Measurements from ENCODE around the gene LMAN2.
"Not testable (repeated sequence)": the region's sequence is repeated elsewhere in the genome, so short reads cannot be mapped to it uniquely, and the experiment has no call there.

LMAN2 gene

DNA sequence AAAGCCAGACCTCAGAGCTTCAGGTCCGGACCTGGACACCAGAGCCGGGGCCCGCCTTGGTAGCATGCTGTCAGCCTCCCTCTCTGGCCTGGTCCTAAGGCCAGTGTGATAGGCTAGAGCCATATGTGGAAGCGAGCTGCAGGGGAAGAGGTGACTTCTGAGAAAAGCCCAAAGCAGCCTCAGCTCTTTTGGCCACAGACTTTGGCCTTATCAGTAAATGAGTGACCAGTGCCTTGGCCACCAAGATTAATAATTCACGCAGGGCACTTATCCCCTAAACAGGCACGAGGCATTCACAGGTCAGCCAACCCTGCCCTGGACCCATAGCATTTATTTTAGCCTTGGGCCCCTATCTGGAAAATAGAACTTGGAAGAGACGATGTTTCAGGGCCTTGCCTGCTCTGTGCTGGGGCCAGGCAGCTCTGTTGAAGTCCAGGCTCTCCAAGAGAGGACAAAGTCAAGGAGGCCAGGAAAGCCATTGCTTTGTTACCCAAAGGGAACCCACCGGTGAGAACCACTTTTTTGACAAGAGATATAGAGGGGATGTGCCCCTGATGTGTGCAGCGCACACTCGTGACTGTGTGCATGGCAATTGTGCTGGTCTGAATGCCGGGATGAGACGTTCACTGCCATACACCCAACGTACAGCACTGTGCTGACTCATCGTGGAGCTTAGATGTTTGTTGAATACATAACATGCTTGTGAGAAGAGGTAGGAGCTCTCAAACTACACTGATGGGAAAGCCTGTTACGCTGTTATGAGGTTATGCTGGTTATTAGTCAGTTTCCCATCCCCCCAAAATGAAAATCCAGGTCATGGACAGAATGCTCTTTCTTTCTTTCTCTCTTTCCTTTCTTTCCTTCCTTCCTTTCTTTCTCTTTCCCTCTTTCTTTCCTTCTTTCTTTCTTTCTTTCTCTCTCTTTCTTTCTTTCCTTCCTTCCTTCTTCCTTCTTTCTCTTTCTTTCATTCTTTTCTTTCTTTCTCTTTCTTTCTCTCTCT is 27.7 kb upstream of the LMAN2 start:
- DNase-seq: peak in 1 of 2 experiments; percentile 34

DNA sequence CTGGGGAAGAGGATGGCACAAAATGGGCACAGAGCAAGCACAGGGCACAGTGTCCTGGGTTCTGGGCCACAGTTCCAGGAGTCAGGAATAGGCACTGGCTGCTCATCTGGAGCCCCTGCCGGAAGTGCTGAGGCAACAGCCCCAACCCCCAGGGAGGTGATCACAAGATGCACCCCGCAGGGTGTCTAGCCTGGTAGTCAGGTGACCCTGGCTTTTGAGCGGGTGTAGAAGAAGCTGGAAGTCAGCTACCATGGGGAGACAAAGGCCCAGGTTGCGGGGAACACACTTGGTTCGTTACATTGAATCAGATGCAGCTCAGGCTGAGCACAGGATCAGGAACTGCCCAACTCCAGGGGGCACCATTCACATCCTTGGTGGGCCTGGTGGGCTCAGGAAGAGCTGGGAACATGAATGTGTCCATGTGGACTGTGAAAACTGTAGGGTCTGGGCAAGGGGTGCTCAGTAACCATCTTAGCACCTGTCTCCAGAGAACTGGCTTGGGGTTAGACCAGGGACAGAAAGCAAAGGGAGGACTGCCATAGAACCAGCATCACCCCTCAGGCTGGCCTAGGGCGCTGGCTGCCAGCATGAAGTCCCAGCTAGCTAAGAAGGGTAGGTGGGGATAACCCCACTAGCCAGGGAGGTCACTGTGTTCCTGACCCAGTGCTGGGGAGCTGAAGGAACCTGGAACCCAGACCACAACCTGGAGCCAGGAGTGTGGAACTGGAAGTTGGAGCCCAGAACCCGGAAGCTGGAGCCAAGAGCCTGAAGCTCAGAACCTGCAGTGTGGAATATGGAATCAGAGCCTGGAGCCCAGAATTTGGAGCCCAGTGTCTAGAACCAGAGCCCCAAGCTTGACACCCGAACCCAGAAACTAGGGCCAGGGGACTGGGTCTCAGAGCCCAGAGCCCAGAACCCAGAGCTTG is 26.6 kb upstream of the LMAN2 start:
- no peak for DNase-seq

DNA sequence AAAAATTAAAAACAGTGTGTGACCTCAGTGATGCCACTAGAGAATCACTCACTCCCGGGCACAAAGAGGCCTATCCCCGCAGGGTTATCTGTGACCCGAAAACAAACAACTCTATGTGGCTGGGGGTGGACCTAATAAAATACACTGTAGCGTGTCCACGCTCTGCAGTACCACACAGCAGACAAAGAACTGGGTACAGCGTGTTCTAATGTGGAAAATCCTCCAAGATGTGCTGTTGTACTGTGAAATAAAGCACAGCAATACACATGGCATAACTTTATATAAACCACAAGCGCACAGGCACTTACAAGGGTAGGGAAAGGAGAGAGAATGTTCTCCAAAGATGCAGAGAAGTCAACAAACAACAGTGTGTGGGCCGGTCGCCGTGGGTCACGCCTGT is 24.6 kb upstream of the LMAN2 start:
- DNase-seq: no peak

DNA sequence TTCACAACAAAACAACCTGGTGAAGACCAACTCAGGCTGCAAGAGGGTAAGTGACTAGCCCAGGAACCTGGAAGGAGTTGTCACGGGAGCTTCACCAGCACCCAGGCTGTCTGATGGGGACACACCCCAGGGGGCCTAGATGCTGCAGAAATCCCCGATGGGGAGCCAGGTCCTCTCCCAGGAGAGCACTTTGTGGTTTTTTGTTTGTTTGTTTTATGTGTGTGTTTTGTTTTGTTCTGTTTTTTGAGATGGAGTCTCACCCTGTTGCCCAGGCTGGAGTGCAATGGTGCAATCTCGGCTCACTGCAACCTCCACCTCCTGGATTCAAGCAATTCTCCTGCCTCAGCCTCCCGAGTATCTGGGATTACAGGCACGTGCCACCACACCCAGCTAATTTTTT is 24.0 kb upstream of the LMAN2 start:
- DNase-seq: not testable (repeated sequence)

DNA sequence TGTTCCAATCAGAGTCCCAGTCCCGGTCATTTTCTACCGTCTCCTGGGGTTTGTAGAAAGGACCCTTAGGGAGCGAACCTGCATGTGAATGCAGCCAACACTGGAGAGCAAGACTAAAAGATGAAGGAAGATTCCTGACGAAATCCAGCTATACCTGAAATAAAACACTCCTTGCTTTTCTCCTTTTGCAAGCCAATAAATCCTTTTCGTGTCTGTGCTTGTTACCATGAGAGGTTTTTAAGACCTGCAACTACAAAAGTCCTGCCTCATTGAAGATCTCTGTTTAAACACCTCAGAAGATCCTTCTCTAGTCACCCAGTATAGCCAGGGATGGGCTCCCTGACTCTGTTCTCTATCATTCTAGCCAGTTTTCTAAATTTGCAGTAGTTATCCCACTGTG is 22.7 kb upstream of the LMAN2 start:
- no peak for DNase-seq

DNA sequence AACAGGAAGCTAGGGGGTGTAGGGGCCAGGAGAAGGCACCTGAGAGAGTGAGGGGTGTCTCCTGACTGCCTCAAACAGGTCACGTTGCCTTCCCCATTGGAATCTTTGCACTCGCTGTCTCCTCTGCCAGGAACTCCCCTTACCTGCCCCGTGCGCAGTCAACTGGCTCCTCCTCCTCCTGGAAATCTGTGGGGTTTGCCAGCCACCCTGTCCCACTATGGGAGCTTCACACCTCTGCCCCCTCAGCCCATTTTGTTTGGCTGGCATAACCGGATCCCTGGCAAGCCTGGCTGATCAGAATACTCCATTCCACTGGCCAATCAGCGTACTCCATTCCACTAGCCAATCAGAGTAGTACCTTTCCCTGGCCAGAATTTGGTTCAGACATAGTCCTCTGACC is 22.3 kb upstream of the LMAN2 start:
- DNase-seq: no peak

DNA sequence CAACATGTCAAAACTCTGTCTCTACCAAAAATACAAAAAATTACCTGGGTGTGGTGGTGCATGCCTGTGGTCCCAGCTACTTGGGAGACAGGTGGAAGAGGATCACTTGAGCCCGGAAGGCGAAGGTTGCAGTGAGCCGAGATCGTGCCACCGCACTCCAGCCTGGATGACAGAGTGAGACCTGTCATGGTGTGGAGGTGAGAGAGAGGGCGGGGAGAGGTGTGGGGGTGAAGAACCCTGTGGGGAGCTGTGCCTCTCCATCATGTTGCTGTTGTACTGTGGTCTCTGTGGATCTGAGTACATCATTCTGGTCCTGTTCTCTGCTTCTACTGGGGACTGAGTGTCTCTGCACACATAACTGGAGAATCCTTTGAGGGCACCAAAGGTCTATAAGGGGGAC is 21.4 kb upstream of the LMAN2 start:
- peak in 1 of 2 experiments; percentile 24 for DNase-seq

DNA sequence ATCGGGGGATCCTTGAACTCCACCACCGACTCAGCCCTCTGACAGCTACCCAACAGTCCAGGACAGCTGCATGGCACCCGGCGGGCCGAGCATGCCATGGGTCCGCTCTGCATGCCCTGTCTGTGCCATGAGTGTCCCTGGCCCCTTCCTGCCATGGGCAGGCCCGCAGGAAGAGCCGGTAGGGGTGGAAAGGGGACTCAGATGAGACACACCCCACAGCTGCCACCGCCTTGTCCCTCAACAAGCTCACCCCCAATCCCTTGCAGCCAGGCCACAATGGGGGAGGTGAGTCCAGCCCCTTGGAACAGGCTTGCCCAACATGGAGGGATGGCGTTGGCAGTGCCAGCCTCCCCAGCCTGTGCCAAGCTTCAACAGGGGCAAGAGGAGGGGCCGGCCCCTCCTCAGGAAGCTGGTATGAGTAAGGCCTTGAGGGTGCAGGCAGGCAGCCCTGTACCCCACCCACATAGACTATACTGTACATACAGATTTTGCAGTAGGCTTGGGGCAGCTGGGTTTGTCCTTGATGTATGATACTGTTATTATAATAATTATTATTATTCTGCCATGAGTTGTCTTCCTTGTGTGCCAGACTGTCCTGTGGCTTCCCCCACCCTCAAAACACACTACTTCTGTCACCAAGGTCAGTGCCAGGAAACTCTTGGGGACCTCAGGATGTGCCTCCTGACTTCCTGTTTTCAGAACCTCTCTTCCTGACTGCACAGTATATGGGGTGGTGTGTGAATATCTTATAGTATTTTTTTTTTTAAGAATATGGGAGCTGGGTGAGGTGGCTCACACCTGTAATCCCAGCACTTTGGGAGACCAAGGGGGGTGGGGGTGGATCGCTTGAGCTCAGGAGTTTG is 20.8 kb upstream of the LMAN2 start:
- peak in 1 of 2 experiments; percentile 57 for DNase-seq

DNA sequence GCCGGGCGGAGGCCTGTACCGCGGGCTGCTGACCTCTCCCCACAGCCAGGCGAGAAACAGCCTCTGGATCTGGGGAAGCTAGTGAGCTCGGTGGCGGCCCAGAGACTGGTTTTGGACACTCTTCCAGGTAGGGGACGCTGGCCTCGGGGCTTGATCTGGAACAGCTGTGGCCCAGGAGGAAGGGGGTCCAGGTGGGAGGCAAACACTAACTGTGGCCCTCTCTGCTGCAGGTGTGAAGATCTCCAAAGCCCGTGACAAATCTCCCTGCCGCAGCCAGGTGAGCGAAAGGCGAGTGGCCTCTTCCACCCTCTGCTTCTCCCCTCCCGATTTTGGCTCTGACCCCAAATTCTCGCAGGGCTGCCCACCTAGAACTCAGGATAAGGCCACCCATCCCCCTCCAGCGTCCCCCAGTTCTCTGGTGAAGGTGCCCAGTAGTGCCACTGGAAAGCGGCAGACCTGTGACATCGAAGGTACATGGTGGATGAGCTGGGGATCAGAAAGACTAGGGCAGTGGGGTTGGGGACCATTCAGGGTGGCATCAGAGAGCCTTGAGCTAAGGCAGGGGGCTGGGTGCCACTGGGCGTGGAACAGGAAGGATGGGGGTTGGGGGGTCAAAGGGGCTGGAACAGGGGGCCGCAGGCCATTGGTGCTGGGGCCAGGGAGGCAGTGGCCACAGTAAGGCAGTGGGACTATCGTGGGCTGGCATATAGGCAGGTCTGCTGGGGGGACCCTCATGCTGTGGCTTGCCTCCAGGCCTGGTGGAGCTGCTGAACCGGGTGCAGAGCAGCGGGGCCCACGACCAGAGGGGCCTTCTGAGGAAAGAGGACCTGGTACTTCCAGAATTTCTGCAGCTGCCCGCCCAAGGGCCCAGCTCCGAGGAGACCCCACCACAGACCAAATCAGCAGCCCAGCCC is 19.9 kb upstream of the LMAN2 start:
- DNase-seq: no peak

DNA sequence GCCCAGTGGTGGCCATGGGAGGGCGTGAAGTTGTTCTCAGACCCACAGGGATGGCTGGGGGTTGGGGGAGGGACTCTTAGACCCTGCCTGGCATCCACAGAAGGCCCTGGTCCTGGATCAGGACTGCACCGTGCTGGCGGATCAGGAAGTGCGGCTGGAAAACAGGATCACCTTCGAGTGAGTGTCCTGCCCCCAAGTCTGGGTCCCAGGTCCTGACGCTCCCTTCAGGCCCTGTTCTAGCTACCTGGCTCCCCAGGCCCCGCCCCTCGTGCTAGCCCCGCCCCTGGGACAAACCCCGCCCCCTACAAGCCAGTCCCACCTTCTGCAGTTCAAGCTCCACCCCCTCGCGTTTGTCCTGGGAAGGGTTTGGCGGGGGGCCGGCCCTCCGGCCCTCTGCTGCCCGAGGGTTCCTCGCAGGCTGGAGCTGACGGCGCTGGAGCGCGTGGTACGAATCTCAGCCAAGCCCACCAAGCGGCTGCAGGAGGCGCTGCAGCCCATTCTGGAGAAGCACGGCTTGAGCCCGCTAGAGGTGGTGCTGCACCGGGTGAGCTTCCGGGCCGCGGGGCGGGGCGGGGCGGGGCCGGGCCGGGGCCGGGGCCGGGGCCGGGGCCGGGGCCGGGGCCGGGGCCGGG is 19.1 kb upstream of the LMAN2 start:
- DNase-seq: peak; percentile 60 to 64

DNA sequence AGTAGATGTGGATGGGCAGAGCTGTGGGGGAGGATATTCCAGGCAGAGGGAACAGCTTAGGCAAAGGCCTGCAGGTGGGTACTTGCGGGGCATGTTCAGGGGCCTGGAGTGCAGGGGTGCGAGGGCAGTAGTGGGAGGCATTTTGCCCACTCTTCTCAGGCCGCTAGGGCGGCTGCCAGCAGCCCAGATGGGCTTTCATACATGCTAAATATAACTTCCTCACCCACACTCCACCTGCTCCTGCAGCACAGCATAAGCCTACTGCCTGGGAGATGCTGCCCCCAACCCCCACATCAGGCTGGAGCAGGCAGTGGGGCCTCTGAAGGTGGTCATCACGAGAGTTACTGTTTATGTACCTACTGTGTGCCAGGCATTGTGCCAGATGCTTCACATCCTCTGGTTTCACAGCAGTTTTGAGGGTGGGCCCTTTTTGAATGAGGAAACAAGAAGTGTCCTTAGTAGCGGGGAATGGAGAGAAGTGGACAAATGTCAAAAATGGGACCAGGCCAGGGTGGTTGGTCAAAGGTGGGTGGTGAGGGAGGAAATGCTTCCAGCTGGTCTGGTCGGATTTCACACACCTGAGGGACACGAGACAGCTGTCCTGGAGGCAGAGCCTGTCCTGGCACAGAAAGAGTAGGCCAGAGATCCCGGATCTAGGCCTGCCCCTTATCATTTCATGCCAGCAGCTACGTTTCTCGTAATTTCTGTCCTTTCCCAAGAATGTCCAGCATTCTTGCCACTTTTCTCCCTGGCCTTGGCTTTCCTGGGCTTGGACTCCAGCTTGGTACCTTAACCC is 18.4 kb upstream of the LMAN2 start:
- DNase-seq: no peak

DNA sequence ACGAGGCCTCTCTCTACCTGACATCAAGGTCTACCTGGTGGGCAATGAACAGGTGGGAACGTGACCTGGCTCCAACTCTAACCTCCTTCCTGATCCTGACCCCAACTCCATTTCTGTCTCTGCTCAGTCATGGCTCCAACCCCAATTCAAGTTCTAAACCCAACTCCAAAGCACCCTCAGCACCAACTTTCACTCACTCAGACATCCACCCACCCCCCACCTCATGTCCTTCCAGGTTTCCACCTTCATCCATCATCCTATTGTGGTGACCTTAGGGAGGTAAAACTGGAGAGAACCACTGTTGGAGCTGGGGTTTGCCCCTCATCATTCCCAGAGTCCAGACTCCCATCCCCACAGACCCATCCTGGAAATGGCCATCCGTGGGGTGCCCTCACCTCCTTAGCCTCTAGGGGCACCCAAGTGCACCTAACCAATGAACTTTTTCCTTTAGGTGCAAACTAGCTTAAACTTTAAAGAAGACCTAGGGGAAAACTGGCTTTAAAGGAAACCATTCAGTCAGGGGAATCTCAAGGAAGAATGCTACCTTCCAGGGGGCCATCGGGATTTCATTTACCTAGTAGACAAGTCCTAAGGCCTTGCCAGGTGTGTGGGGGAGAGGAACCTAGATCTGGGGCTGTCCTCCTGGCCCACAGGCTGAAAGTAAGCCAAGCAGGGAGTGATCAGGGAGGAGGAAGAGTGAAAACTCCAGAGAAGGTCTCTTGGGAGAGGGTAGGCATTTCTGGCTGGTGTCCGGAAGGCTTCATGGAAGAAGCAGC is 17.6 kb upstream of the LMAN2 start:
- DNase-seq: no peak

DNA sequence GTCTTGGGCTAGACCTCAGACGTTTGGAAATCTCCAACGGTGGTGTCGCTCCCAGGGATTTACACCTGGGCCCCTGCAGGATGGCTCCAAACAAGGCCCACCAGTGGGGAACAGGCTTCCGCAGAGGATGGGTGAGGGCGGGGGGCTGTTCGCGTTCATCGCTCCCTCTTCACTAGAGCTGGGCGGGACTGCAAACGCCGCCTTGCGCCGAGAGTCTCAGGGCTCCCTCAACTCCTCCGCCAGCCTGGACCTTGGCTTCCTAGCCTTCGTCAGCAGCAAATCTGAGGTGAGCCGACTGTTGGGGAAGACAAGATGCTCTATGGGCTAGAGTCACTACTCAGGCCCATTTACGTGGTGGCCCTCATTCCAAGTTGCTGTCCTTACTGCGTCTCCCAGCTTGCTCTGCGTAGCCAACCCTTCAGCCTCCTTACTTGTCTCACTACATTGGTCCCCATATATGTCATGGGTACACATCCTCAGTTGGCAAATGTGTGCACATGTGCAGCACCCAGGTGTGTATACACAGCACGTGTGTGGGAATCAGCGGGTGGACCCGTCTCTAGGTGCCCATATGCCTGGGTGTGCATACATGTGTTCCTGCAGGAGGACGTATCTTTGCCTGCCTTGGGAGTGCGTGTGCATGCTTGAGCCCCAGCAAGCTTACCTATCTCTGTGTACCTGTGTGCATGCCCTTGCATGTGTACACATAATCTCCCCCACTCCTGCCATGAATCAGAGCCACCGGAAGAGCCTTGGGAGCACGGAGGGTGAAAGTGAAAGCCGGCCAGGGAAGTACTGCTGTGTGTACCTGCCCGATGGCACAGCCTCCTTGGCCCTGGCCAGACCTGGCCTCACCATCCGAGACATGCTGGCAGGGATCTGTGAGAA is 16.8 kb upstream of the LMAN2 start:
- DNase-seq: no peak

DNA sequence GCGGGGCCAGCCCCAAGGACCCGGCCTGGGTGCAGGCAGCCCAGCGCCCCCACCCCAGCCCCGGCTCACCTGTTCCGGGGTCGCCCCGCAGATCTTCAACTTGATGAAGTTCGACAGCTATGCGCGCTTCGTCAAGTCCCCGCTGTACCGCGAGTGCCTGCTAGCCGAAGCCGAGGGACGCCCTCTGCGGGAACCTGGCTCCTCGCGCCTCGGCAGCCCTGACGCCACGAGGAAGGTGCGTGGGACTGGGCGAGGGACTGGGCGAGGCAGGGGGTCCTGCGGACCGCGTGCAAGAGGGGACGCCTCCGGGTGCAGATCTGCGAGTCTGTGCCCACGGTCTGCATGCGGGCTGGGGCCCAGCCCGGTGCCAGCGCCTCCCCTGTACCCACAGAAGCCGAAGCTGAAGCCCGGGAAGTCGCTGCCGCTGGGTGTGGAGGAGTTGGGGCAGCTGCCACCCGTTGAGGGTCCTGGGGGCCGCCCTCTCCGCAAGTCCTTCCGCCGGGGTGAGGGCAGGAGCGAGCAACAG is 15.9 kb upstream of the LMAN2 start:
- DNase-seq: no peak

DNA sequence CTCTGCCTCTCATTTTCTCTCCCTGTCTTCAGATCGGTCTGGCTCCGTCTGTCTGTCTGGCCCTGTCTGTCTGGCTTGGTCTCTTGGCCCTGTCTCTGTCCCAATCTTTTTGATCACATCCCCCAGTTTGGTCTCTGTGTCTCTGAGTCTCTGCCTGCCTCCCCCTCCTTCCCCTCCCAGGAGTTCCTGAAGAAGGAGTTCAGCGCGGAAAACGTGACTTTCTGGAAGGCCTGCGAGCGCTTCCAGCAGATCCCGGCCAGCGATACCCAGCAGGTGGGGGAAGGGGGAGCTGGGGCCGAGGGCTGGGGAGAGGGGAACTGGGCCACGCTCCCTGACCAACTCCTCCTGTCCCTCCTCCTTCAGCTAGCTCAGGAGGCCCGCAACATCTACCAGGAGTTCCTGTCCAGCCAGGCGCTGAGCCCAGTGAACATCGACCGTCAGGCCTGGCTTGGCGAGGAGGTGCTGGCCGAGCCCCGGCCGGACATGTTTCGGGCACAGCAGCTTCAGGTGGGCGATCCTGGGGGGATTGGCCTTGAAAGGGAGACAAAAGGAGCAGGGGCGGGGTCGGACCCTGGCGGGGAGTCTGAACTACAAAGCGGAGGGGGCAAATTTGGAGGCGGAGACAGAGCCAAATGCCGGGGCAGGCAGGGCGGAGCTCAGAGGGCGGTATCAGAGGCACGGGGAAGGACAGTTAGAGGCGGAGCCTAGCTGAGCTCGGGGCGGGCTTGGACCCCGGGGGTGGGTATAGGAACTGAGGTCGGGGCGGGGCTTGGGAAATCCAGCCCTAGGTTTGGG is 15.3 kb upstream of the LMAN2 start:
- no peak for DNase-seq

DNA sequence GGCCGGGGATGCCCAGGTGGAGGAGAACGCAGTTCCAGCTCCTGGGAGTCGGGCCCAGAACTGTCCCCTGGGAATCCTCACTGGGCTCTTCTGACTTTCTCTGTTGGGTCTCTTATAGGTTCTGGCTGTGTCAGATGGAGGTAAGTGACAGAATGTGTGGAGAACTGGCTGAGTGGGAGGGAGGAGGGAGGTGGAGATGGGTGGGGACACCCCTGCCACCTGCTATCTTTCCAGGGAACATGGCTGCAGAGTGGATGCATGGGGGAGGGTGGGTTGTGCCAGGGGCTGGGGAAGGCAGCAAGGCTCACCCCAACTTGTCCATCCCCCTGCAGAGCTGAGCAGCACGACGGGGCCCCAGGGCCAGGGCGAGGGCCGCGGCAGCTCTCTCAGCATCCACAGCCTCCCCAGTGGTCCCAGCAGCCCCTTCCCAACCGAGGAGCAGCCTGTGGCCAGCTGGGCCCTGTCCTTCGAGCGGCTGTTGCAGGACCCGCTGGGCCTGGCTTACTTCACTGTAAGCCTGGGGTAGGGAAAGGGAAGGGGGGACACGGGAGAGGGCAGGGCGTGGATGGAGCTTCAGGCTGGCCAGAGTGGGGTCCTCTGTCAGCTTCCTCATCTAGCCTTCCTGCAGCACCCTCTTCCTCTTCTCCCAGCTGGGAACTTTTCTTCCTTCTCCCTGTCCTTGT is 14.5 kb upstream of the LMAN2 start:
- no peak for DNase-seq

All from stimulated activated CD4-positive, alpha-beta T cell treated with anti-CD3 and anti-CD28 coated beads, Interleukin-4, amount 100 ng/mL, for 4 hours (primary cell).